IPS-18a (cell line): Measurements from ENCODE around the gene IL12B.

ENCODE experiments used
- H3K27ac ChIP-seq: one replicate; pipeline ENCODE4 v1.5.1; 2013; ENCODE audit warnings: low read length
- H3K27me3 ChIP-seq: one replicate; pipeline ENCODE4 v1.6.1; 2013; ENCODE audit warnings: mild to moderate bottlenecking, low read length; ENCODE audit not compliant: control insufficient read depth, insufficient read depth
- H3K36me3 ChIP-seq: one replicate; pipeline ENCODE4 v1.6.1; 2013; ENCODE audit warnings: low read depth, low read length; ENCODE audit not compliant: control insufficient read depth
- H3K4me1 ChIP-seq: one replicate; pipeline ENCODE4 v1.6.1; 2013; ENCODE audit warnings: low read depth, low read length; ENCODE audit not compliant: control insufficient read depth
- H3K4me3 ChIP-seq: one replicate; pipeline ENCODE4 v1.5.1; 2013; ENCODE audit warnings: low read length
- H3K9ac ChIP-seq: one replicate; pipeline ENCODE4 v1.6.1; 2013; ENCODE audit warnings: mild to moderate bottlenecking, low read length, moderate library complexity
- H3K9me3 ChIP-seq: one replicate; pipeline ENCODE4 v1.6.1; 2013; ENCODE audit warnings: low read depth, low read length; ENCODE audit not compliant: control insufficient read depth

The IL12B gene

DNA sequence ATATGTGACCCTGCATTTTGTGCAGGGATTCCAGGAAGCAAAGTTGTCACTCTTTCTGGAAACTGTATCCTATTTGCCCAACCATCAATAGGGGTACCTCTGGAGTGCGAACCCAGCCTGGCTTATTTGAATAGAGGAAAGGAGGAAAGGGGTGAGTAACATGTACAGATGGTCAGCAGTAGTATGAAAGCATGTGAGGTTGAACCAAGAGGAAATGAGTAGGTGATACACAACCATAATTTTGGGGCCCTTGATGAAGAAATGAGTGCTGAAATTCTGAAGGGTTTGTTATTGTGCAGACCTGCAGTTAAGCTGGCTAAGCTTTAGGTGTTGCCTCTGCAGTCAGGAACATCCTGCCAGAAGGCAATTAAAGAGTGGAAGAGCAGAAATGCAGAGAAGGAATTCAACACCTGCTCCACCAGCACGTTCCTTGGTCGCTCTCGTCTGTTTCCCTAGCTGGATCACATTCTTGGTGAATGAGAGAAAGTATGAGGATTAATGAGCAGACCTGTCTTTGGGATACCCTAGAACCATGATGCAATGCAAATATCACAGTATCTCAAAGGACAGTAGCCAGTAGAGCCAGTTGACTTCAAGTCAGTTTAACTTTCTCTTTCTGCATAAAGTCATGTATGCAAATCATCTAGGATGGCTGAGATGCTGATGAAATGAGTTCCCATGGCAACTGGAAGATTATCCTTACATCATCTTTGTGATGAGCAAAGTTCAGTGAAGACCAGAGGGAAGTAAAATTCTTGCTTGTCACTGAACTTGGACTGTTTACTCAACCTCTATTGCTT is 13.2 kb upstream of the IL12B start:
- H3K27ac ChIP-seq: no peak overlapping the region
- no peaks in the 10 kb centered on the region for H3K27me3 ChIP-seq
- H3K36me3 ChIP-seq: no peaks in the 10 kb centered on the region
- no peak overlapping the region for H3K4me3 ChIP-seq
- H3K9me3 ChIP-seq: no peaks in the 10 kb centered on the region
- no peaks in the 10 kb centered on the region for H3K4me1 ChIP-seq
- H3K9ac ChIP-seq: no peak overlapping the region

DNA sequence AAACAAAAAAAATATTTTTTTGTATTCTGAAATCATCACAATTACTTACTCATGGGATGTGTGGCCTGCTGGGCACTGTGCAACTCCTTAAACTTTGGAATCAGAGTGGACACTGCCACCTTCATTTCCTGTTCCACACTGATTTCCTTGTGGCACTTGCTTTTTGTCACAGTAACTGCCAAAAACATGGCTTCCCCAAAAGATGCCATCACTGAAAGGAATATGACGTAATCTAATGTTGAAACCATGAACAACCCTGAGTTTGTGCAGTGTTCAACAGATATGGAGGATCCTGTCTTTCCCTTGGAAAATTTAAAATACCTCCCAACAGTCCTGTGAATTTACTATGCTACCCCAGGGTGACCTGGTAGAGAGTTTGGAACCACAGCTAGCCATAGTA is 12.6 kb upstream of the IL12B start:
- Histone ChIP-seq H3K9ac (no peak overlapping the region), H3K4me1 (no peaks in the 10 kb centered on the region), H3K27ac (no peak overlapping the region), H3K36me3 (no peaks in the 10 kb centered on the region), H3K9me3 (no peaks in the 10 kb centered on the region), H3K27me3 (no peaks in the 10 kb centered on the region), H3K4me3 (no peak overlapping the region)

DNA sequence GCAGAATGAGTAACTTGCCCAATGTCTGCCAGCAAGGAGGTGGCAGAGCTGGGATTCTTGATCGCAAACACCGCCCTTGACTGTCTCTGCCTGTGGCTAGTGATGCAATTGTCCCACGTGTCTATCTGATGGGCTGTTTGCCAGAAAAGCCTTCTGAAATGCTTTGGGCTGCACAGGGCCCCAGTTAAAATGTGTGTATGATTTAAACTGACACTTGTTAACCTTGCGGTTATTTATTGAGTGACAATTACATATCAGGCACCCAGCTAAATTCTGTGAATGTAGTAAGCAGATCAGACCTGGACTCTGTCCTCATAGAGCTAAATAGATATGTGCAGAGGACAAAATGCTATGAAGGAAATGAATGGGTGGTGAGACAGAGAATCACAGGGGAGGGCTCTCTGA is 11.6 kb upstream of the IL12B start:
- H3K4me3 ChIP-seq: no peak overlapping the region
- H3K27ac ChIP-seq: no peak overlapping the region
- no peaks in the 10 kb centered on the region for H3K36me3 ChIP-seq
- no peaks in the 10 kb centered on the region for H3K4me1 ChIP-seq
- no peaks in the 10 kb centered on the region for H3K27me3 ChIP-seq
- H3K9me3 ChIP-seq: no peaks in the 10 kb centered on the region
- no peak overlapping the region for H3K9ac ChIP-seq

DNA sequence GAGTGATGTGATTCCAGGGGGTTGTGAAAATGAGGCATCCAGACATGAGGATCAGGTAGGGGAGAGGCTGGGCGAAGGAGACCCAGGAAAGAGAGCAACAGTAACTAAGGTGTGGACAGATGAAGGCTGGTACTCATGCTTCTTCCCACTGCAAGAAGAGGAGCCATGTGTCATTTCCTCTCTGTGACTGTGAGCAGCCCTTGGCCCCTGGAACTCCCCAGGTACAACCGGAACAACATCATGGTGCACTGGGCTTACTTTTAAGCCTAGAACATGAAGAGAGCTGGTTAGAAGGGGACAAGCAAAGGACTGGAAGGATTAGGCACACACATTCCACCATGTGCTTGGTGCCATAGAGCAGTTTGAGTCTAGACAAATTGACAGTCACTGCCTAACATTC is 10.9 kb upstream of the IL12B start:
- H3K27ac ChIP-seq: no peak overlapping the region
- H3K4me1 ChIP-seq: no peaks in the 10 kb centered on the region
- H3K4me3 ChIP-seq: no peak overlapping the region
- H3K9ac ChIP-seq: no peak overlapping the region
- no peaks in the 10 kb centered on the region for H3K36me3 ChIP-seq
- H3K27me3 ChIP-seq: no peaks in the 10 kb centered on the region
- no peaks in the 10 kb centered on the region for H3K9me3 ChIP-seq

DNA sequence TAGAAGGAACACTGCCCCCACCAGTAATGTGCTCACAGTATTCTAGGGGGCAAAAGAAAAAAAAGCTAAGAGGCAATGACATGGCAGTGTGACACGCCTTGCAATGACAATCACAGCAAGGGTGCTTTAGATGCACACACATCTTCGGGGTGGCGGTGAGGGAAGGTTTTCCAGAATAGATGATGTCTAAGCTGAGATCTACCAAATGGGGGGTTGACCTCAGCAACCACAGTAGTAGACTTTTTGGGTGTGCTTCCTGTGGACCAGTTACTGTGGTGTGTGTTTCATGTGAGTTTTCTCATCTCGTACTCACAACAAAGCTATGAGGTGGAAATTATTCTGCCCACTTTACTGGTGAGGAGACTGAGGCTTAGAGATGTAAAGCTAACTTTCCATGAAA is 10.2 kb upstream of the IL12B start:
- no peak overlapping the region for H3K4me3 ChIP-seq
- H3K9ac ChIP-seq: no peak overlapping the region
- no peak overlapping the region for H3K27ac ChIP-seq
- no peaks in the 10 kb centered on the region for H3K27me3 ChIP-seq
- H3K4me1 ChIP-seq: no peaks in the 10 kb centered on the region
- H3K36me3 ChIP-seq: no peaks in the 10 kb centered on the region
- H3K9me3 ChIP-seq: no peaks in the 10 kb centered on the region

DNA sequence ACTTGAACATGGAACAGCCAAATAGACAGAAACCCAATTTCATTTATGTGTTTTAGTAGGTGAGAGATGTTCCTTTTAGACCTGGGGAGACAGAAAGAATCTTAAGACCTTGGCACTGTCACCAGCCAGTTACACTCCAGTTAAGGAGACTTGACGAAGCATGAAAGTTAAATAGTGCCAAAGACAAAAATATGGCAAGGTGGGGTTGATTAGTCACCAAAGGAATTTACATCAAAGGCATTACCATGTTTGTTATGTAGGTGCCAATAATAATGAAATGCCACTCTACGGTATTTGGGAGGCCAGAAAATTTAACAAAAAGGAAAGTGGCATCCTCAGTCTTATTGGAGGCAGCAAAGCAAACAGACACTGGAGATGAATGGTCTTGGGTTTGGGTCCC is 9.2 kb upstream of the IL12B start:
- Histone ChIP-seq H3K4me1 (no peaks in the 10 kb centered on the region), H3K36me3 (no peaks in the 10 kb centered on the region), H3K9ac (no peak overlapping the region), H3K27ac (no peak overlapping the region), H3K27me3 (no peaks in the 10 kb centered on the region), H3K9me3 (no peaks in the 10 kb centered on the region), H3K4me3 (no peak overlapping the region)

DNA sequence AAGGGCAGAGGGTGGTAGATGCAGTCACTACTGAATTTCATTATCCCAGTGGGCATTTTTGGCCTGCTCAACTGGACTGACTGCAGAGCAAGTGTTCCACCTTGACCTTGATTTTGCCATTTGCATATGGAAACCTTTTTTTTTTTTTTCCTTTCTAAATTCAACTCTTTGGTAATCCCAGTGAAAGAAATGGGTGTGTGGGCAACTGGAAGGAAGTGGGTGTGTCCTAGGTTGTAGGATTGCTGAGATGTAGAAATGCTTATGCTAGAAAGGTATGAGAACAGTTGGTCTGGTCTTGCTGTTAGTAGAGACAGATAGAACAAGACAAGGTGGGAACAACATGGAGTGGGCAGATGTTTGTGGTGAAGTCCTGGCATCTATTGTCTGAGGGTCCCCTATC is 7.8 kb upstream of the IL12B start:
- Histone ChIP-seq H3K9me3 (no peaks in the 10 kb centered on the region), H3K4me3 (no peak overlapping the region), H3K27me3 (no peaks in the 10 kb centered on the region), H3K9ac (no peak overlapping the region), H3K27ac (no peak overlapping the region), H3K36me3 (no peaks in the 10 kb centered on the region), H3K4me1 (no peaks in the 10 kb centered on the region)

DNA sequence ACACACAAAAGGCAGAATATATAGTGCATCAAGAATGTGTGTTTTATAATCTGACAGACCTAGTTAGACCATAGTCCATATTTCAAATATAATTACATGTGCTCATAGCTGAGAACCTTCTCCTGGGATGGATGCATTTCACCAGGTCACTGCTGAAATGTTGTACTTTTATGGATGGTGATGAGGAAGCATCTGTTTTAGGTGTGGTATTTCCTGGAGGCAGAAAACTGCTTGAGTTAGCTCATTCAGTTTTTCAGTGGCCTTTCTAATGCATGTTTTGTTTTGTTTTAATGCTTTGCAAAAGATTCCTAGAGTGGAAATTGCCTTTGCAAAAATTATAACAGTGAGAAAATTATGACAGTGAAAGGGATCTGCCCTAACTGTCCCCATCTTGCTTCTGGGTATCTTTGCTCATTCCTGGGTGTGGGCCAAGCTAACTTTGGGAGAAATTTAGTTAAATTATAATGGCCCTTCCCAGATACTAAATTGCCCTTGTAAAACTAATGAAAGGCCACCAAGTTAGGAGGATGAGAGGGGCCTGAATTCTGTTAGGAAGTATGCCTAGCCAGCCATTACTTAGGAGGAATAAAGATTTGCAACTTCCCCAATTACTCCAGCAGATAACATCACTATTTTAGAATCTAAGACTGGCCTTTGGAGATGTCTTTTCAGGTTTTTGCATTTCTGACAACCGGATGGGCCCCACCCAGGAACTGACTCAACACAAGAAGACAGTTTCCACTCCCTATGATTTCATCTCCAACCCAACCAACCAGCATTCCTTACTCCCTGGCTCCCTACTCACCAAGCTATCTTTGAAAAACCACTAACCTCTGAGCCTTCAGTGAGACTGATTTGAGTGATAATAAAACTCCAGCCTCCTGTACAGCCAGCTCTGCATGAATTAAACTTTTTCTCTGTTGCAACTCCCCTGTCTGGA is 7.0 kb upstream of the IL12B start:
- H3K27me3 ChIP-seq: no peaks in the 10 kb centered on the region
- no peak overlapping the region for H3K9ac ChIP-seq
- H3K36me3 ChIP-seq: no peaks in the 10 kb centered on the region
- H3K9me3 ChIP-seq: no peaks in the 10 kb centered on the region
- no peak overlapping the region for H3K4me3 ChIP-seq
- no peak overlapping the region for H3K27ac ChIP-seq
- H3K4me1 ChIP-seq: no peaks in the 10 kb centered on the region

DNA sequence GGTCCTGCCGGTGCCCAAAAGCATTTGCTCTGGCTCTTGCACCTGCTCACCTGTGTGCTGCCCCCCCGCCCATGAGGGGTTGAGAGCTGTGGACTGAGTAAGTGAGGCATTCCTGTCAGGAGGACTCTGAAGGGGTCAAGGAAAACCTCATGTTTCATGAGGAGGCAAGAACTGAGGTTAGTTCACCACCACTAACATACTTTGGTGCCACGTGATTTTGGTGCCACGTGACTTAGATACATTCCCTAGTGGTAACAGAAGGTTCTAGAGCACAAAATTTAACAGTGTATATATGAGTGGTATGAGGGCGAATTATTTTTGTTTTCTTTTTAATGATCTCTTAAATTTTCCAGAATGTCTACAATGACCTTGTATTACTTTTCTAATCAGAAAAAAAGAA is 6.3 kb upstream of the IL12B start:
- no peak overlapping the region for H3K4me3 ChIP-seq
- H3K9me3 ChIP-seq: no peaks in the 10 kb centered on the region
- H3K27me3 ChIP-seq: no peaks in the 10 kb centered on the region
- H3K27ac ChIP-seq: no peak overlapping the region
- no peaks in the 10 kb centered on the region for H3K36me3 ChIP-seq
- H3K9ac ChIP-seq: no peak overlapping the region
- H3K4me1 ChIP-seq: no peaks in the 10 kb centered on the region

DNA sequence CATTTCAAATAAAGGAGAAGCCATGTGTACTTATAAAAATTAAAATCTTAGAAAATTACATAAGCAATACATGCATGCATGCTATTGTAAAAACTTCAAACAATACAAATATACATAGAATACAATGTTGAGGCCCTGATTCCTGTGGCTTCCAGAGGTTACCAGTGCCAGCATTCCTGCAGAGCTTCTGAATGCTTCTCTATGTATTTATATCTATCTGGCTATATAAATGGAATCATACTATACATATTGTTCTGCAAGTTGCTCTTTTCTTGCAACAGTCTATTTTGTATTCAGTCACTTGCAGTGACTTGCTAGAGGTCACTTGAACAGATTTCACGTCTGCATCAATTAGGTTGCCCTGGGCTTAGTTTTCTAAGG is 3.2 kb upstream of the IL12B start:
- Histone ChIP-seq H3K36me3 (no peaks in the 10 kb centered on the region), H3K27me3 (no peaks in the 10 kb centered on the region), H3K9me3 (no peaks in the 10 kb centered on the region), H3K4me1 (no peaks in the 10 kb centered on the region), H3K9ac (no peak overlapping the region), H3K27ac (no peak overlapping the region), H3K4me3 (no peak overlapping the region)

DNA sequence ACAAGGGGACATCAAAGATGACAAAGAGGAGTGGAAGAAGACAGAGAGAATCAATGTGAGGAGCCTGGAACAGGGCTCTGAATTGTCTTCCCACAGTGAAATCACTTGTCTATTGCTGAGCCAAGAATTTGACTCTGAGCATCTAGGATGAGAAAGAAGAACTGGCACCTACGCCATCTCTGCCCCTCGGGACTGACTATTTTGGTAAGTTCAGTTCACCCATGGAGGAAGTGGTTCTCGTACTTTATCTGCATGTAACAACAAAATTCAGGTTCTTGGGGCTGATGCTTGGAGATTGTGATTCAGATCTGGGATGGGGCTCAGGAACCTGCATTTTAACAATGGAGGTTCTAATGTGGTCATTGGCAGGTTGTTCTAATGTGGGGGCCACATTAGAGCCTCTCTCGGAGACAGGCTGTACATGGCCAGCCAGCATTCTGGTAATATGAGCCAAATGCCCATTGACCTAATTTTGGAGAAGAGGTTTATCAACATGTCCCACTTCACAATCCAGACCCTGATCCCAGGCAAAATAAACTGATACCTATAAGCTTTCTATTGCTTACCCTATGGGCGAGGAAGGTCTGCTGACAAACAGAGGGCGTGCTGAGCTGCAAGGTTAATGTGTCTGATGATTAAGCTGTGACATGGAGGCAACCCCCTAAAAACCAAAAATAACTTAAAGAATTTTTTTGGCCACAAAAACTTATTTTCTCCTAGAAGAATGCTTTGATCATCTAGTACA is 2.7 kb upstream of the IL12B start:
- no peaks in the 10 kb centered on the region for H3K4me1 ChIP-seq
- H3K27me3 ChIP-seq: no peaks in the 10 kb centered on the region
- H3K4me3 ChIP-seq: no peak overlapping the region
- H3K9ac ChIP-seq: no peak overlapping the region
- H3K27ac ChIP-seq: no peak overlapping the region
- no peaks in the 10 kb centered on the region for H3K9me3 ChIP-seq
- no peaks in the 10 kb centered on the region for H3K36me3 ChIP-seq
